ENCODE results near the gene NTNG1. TPM values are rescaled to one million over a fixed set of nuclear protein-coding genes. Genes with fewer than 3 reads are reported as not detected.
A peak's percentile ranks its signal among the peaks of the same experiment; 100 is the strongest.

The NTNG1 gene
- total and polyA plus RNA-seq, 2 of the 13 experiments (the other 11 are each of a cell fraction or from before 2014, with no cell fraction given), result not detected

GRCh38 chr1:107526524-107527198 is 385.8 kb downstream of the NTNG1 start (continued):
- TF ChIP-seq ARID5B (CRISPR knock-in tag; IDR thresholded peaks at IDR 0.05), result peak; percentile 99
- no peak for TF ChIP-seq ZNF556 (CRISPR knock-in tag; IDR thresholded peaks at IDR 0.05; ENCODE audit: borderline replicate concordance)
- TF ChIP-seq ZNF816 (CRISPR knock-in tag; IDR thresholded peaks at IDR 0.05; ENCODE audit: borderline replicate concordance), result peak; percentile 91
- no peak for TF ChIP-seq ZNF136 (CRISPR knock-in tag; IDR thresholded peaks at IDR 0.05; ENCODE audit: low read depth)
- TF ChIP-seq MZF1 (CRISPR knock-in tag; IDR thresholded peaks at IDR 0.05; ENCODE audit: borderline replicate concordance), result no peak
- TF ChIP-seq, protein P1, sequence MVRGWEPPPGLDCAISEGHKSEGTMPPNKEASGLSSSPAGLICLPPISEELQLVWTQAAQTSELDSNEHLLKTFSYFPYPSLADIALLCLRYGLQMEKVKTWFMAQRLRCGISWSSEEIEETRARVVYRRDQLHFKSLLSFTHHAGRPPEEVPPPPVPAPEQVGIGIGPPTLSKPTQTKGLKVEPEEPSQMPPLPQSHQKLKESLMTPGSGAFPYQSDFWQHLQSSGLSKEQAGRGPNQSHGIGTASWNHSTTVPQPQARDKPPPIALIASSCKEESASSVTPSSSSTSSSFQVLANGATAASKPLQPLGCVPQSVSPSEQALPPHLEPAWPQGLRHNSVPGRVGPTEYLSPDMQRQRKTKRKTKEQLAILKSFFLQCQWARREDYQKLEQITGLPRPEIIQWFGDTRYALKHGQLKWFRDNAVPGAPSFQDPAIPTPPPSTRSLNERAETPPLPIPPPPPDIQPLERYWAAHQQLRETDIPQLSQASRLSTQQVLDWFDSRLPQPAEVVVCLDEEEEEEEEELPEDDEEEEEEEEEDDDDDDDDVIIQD (CRISPR knock-in tag; IDR thresholded peaks at IDR 0.05; ENCODE audit: low read depth), result peak; percentile 82; the same call in 1 of the 2 replicates
- no peak for TF ChIP-seq ZBTB4 (CRISPR knock-in tag; IDR thresholded peaks at IDR 0.05; ENCODE audit: borderline replicate concordance)
- TF ChIP-seq ZFP82 (CRISPR knock-in tag; IDR thresholded peaks at IDR 0.05; ENCODE audit: borderline replicate concordance), result peak; percentile 60; the same call in 1 of the 2 replicates
- peak; percentile 97 for TF ChIP-seq NR2F2 (IDR thresholded peaks at IDR 0.05; ENCODE audit: borderline replicate concordance, low read depth)
- no peak for TF ChIP-seq CBX2 (IDR thresholded peaks at IDR 0.05; ENCODE audit: low read depth, low read length)
- no peak for TF ChIP-seq CBX2 (CRISPR knock-in tag; IDR thresholded peaks at IDR 0.05; ENCODE audit: low read depth)
- TF ChIP-seq ZSCAN22 (CRISPR knock-in tag; IDR thresholded peaks at IDR 0.05), result no peak
- TF ChIP-seq, protein P2, sequence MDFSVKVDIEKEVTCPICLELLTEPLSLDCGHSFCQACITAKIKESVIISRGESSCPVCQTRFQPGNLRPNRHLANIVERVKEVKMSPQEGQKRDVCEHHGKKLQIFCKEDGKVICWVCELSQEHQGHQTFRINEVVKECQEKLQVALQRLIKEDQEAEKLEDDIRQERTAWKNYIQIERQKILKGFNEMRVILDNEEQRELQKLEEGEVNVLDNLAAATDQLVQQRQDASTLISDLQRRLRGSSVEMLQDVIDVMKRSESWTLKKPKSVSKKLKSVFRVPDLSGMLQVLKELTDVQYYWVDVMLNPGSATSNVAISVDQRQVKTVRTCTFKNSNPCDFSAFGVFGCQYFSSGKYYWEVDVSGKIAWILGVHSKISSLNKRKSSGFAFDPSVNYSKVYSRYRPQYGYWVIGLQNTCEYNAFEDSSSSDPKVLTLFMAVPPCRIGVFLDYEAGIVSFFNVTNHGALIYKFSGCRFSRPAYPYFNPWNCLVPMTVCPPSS (IDR thresholded peaks at IDR 0.05), result no peak
